ENCODE results near the gene SHC4. TPM values are rescaled to one million over a fixed set of nuclear protein-coding genes. Genes with fewer than 3 reads are reported as not detected.
A peak's percentile ranks its signal among the peaks of the same experiment; 100 is the strongest.

The SHC4 gene
- total RNA-seq, 1 donor, result 0.72 TPM

- H3K9me3 ChIP-seq (ENCODE audit: low read depth, low read length), result no peaks in the 10 kb centered on the region
- no peak overlapping the region for H2AFZ ChIP-seq (ENCODE audit: low read length)
- no peak overlapping the region for H3K4me3 ChIP-seq (ENCODE audit: insufficient read depth, low read length)
- no peak for TF ChIP-seq CTCF (IDR thresholded peaks at IDR 0.05; ENCODE audit: extremely low read depth, low read depth, low read length)
- H3K27ac ChIP-seq (ENCODE audit: low read depth, low read length), result no peak overlapping the region
- peaks cover 14% of the 10 kb centered on the region for H3K4me1 ChIP-seq (ENCODE audit: insufficient read depth, low read length)
- H4K20me1 ChIP-seq (ENCODE audit: insufficient read depth, low read length), result no peaks in the 10 kb centered on the region
- no peak for DNase-seq (ENCODE audit: insufficient read length, low spot score, missing footprints)
- H3K4me2 ChIP-seq (ENCODE audit: insufficient read depth, low read length), result no peak overlapping the region
- H3K27me3 ChIP-seq (ENCODE audit: insufficient read depth, low read length), result no peaks in the 10 kb centered on the region
- H3K36me3 ChIP-seq (ENCODE audit: insufficient read depth, low read length), result peaks cover 8% of the 10 kb centered on the region
- no peaks in the 10 kb centered on the region for H3K79me2 ChIP-seq (ENCODE audit: insufficient read depth, low read length)
These were observed 22.5 kb upstream of the SHC4 start for GRCh38 chr15:48986240-48986639.

DNA sequence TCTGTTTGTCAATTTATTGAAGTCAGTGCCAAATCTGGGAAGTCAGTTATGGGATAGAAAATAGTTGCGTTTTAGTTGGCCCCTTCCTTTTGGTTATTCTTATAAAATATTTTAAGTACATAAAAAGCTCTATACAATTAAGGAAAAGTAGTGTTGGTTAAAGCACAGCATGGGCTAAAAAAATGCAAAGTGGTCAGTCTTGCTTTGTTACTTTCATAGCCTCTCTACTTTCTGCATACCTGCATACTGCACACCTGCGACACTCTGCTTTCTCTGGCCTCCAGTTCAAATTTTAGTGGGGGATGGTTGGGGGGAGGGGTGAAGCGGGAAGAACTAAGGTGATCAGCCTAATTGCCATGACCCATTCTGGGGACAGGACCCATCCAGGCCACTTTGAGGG lies 21.8 kb upstream of the SHC4 start:
- H3K4me1 ChIP-seq (ENCODE audit: insufficient read depth, low read length), result peaks cover 14% of the 10 kb centered on the region
- DNase-seq (ENCODE audit: insufficient read length, low spot score, missing footprints), result no peak
- peak overlapping the region; percentile 35 for H3K4me2 ChIP-seq (ENCODE audit: insufficient read depth, low read length)
- H3K79me2 ChIP-seq (ENCODE audit: insufficient read depth, low read length), result no peaks in the 10 kb centered on the region
- no peak overlapping the region for H2AFZ ChIP-seq (ENCODE audit: low read length)
- TF ChIP-seq CTCF (IDR thresholded peaks at IDR 0.05; ENCODE audit: extremely low read depth, low read depth, low read length), result no peak
- peak overlapping the region; percentile 61 for H3K27ac ChIP-seq (ENCODE audit: low read depth, low read length)
- no peaks in the 10 kb centered on the region for H3K9me3 ChIP-seq (ENCODE audit: low read depth, low read length)
- no peak overlapping the region for H3K4me3 ChIP-seq (ENCODE audit: insufficient read depth, low read length)
- H4K20me1 ChIP-seq (ENCODE audit: insufficient read depth, low read length), result no peaks in the 10 kb centered on the region
- H3K36me3 ChIP-seq (ENCODE audit: insufficient read depth, low read length), result peaks cover 4% of the 10 kb centered on the region
- no peaks in the 10 kb centered on the region for H3K27me3 ChIP-seq (ENCODE audit: insufficient read depth, low read length)

GRCh38 chr15:48984811-48985352 lies 21.2 kb upstream of the SHC4 start:
- TF ChIP-seq CTCF (IDR thresholded peaks at IDR 0.05; ENCODE audit: extremely low read depth, low read depth, low read length), result no peak
- peaks cover 4% of the 10 kb centered on the region for H3K36me3 ChIP-seq (ENCODE audit: insufficient read depth, low read length)
- no peaks in the 10 kb centered on the region for H3K9me3 ChIP-seq (ENCODE audit: low read depth, low read length)
- H3K4me2 ChIP-seq (ENCODE audit: insufficient read depth, low read length), result peak overlapping the region; percentile 35
- no peaks in the 10 kb centered on the region for H4K20me1 ChIP-seq (ENCODE audit: insufficient read depth, low read length)
- H3K27ac ChIP-seq (ENCODE audit: low read depth, low read length), result peak overlapping the region; percentile 61
- no peaks in the 10 kb centered on the region for H3K79me2 ChIP-seq (ENCODE audit: insufficient read depth, low read length)
- no peak overlapping the region for H2AFZ ChIP-seq (ENCODE audit: low read length)
- peaks cover 14% of the 10 kb centered on the region for H3K4me1 ChIP-seq (ENCODE audit: insufficient read depth, low read length)
- peak overlapping the region; percentile 2 for H3K4me3 ChIP-seq (ENCODE audit: insufficient read depth, low read length)
- no peak for DNase-seq (ENCODE audit: insufficient read length, low spot score, missing footprints)
- H3K27me3 ChIP-seq (ENCODE audit: insufficient read depth, low read length), result no peaks in the 10 kb centered on the region

- no peak for TF ChIP-seq CTCF (IDR thresholded peaks at IDR 0.05; ENCODE audit: extremely low read depth, low read depth, low read length)
- no peak overlapping the region for H3K4me3 ChIP-seq (ENCODE audit: insufficient read depth, low read length)
- peaks cover 14% of the 10 kb centered on the region for H3K4me1 ChIP-seq (ENCODE audit: insufficient read depth, low read length)
- H3K27ac ChIP-seq (ENCODE audit: low read depth, low read length), result peak overlapping the region; percentile 61
- no peaks in the 10 kb centered on the region for H3K9me3 ChIP-seq (ENCODE audit: low read depth, low read length)
- H4K20me1 ChIP-seq (ENCODE audit: insufficient read depth, low read length), result no peaks in the 10 kb centered on the region
- no peaks in the 10 kb centered on the region for H3K27me3 ChIP-seq (ENCODE audit: insufficient read depth, low read length)
- H3K36me3 ChIP-seq (ENCODE audit: insufficient read depth, low read length), result peaks cover 4% of the 10 kb centered on the region
- H2AFZ ChIP-seq (ENCODE audit: low read length), result no peak overlapping the region
- no peaks in the 10 kb centered on the region for H3K79me2 ChIP-seq (ENCODE audit: insufficient read depth, low read length)
- no peak for DNase-seq (ENCODE audit: insufficient read length, low spot score, missing footprints)
- H3K4me2 ChIP-seq (ENCODE audit: insufficient read depth, low read length), result peak overlapping the region; percentile 35
These were observed 20.4 kb upstream of the SHC4 start for GRCh38 chr15:48984021-48984710.

Data from osteoblast (primary cell).